GM23248 (cell line): ENCODE data around the gene PEMT. TPM values are rescaled to one million over a fixed set of nuclear protein-coding genes. Genes with fewer than 3 reads are reported as not detected.

Experiments used
- DNase-seq: peaks from one replicate; pipeline ENCODE4 v3.0.0-alpha.2; 2015
- H2AFZ ChIP-seq: fragments of 200-600 bp; sonication (generic); 2 replicates; pipeline ENCODE4 v1.6.1; 2016; ENCODE audit warnings: antibody characterized with exemption
- H3F3A ChIP-seq: fragments of 200-600 bp; sonication (generic); 2 replicates; pipeline ENCODE4 v1.6.1; 2016; ENCODE audit warnings: mild to moderate bottlenecking, antibody characterized with exemption, mixed run types; ENCODE audit not compliant: insufficient read depth
- H3K27ac ChIP-seq: fragments of 200-600 bp; sonication (generic); 2 replicates; pipeline ENCODE4 v1.5.1; 2016; ENCODE audit warnings: mild to moderate bottlenecking
- H3K27me3 ChIP-seq: fragments of 200-600 bp; sonication (generic); replicated peaks from 2 replicates; pipeline ENCODE4 v1.6.1; 2016; ENCODE audit warnings: mild to moderate bottlenecking; ENCODE audit not compliant: insufficient read depth
- H3K36me3 ChIP-seq: fragments of 200-600 bp; sonication (generic); 2 replicates; pipeline ENCODE4 v1.6.1; 2016; ENCODE audit warnings: low read depth, mild to moderate bottlenecking
- H3K4me1 ChIP-seq: fragments of 200-600 bp; sonication (generic); 2 replicates; pipeline ENCODE4 v1.6.1; 2016; ENCODE audit warnings: mild to moderate bottlenecking; ENCODE audit not compliant: insufficient read depth
- H3K4me2 ChIP-seq: fragments of 200-600 bp; sonication (generic); one replicate; pipeline ENCODE4 v1.6.1; 2016; ENCODE audit warnings: mild to moderate bottlenecking; ENCODE audit not compliant: unreplicated experiment
- H3K4me3 ChIP-seq: fragments of 200-600 bp; sonication (generic); 2 replicates; pipeline ENCODE4 v1.5.1; 2016; ENCODE audit warnings: mild to moderate bottlenecking
- H3K79me2 ChIP-seq: fragments of 200-600 bp; sonication (generic); 2 replicates; pipeline ENCODE4 v1.6.1; 2016; ENCODE audit warnings: mild to moderate bottlenecking; ENCODE audit not compliant: insufficient read depth
- H3K9ac ChIP-seq: fragments of 200-600 bp; sonication (generic); 2 replicates; pipeline ENCODE4 v1.6.1; 2016; ENCODE audit warnings: mild to moderate bottlenecking
- H3K9me2 ChIP-seq: fragments of 200-600 bp; sonication (generic); 2 replicates; pipeline ENCODE4 v1.6.1; 2016; ENCODE audit warnings: mixed run types, mild to moderate bottlenecking, moderate library complexity; ENCODE audit not compliant: insufficient read depth
- H3K9me3 ChIP-seq: fragments of 200-600 bp; sonication (generic); one replicate; pipeline ENCODE4 v1.6.1; 2017; ENCODE audit warnings: low read depth
- H4K20me1 ChIP-seq: fragments of 200-600 bp; sonication (generic); 2 replicates; pipeline ENCODE4 v1.6.0; 2016; ENCODE audit not compliant: insufficient read depth
- EZH2 ChIP-seq: fragments of 200-600 bp; sonication (generic); IDR thresholded peaks from 2 replicates; pipeline ENCODE4 v1.6.1; 2018; ENCODE audit warnings: antibody characterized with exemption, mild to moderate bottlenecking; ENCODE audit not compliant: insufficient read depth, poor library complexity, severe bottlenecking
- EZH2phosphoT487 ChIP-seq: fragments of 200-600 bp; sonication (generic); IDR thresholded peaks from 2 replicates; pipeline ENCODE4 v1.6.1; 2018; ENCODE audit warnings: antibody characterized with exemption, moderate library complexity, mild to moderate bottlenecking, low read depth; ENCODE audit not compliant: insufficient read depth
- WGBS, 2 experiments: methylation state at CpG; one replicate each; pipeline ENCODE4 v1.1.6; 2015 to 2017; ENCODE audit warnings: low lambda C conversion rate in 2 of 2, low coverage in 1 of 2; ENCODE audit errors: missing lambda C conversion rate in 2 of 2; 5-methylcytosine and 5-hydroxymethylcytosine counted together
- in situ Hi-C: fragments of 300-500 bp; cut with MboI; formaldehyde crosslinking; loops from 2 replicates; pipeline ENCODE4 v1.15.0; 2020
- polyA plus RNA-seq: library from polyadenylated mRNA; unstranded; fragments of >200 nt; fragmentation: Nextera tagmentation; extraction: Ambion mirVana; gene quantifications from 2 replicates; pipeline ENCODE4 v1.2.1, GENCODE V29; 2016
- total RNA-seq: library from RNA; depleted of rRNA; stranded (reverse); fragments of >200 nt; shearing (Covaris generic); gene quantifications from 2 replicates; pipeline ENCODE4 v1.2.3, GENCODE V29; 2014

Gene PEMT
- total and polyA plus RNA-seq, 2 experiments from 2014 or later, result 62.0 to 68.7 TPM

DNA sequence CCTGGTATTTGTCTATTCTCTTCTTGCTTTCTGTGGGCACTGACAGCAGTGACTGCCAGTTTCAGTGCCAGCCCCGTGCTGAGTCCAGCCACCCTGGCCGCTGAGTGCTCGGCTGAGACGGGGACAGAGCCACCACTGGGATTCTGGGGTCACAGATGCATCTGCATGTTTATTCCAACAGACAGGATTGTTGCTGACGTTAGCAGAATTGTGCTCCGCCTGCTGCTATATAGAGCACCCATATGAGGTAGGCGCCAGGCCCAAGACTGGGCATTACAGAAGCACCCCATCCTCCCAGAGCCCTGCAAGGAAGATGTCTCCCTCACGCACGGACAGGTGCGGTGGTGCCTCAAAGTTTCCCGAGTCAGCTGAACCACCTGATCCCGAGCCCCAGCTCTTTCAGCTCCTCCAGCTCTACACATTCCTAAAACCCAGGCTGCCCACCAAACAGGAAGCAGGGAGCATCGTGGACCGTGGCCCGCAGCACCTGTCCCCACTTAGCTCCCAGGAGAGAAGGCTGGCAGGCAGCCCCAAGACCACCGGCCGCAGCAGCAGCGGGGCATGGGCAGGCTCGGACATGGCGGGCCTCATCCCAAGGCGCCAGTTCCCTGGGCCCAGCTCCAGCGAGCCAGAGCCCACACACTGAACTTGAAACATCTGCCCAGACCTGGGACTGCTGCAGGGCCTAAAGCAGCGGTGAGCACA lies 50.4 kb downstream of the PEMT start:
- TF ChIP-seq EZH2 (no peak), EZH2phosphoT487 (no peak)
- H3K36me3 ChIP-seq, result no peaks in the 10 kb centered on the region
- H3K9me2 ChIP-seq, result no peaks in the 10 kb centered on the region

DNA sequence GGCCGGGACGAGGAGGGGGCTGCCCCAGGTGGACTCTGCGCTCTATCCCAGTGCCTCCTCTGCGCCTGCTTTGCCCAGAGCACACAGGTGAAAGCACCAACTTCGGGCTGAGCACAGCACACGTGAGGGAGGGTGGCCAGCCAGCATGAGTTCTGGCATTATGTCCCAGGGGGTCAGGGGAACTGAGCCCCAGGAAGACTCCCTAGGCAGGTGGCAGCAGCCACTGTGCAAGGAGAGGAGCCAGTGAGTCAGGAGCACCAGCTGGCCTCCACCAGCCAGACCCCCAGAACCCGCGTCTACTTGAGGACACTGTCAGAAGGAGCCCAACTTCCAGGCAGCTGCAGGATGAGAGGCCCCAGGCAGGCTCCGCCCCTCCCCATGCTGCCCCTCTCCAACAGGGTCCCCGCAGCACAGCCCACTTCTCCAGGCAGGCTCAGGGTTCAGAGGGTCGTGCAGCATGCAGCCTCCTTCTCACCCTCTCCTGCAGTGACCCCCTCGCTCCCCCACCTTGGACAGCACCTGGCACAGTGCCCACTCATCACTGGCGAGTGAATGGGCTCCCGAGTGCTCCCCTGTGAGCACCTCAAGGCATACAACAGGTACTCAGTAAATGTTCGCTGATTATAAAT lies 51.1 kb downstream of the PEMT start:
- no peaks in the 10 kb centered on the region for H3K9me2 ChIP-seq
- peaks cover 2% of the 10 kb centered on the region for H3K4me1 ChIP-seq
- H3K4me2 ChIP-seq, result no peak overlapping the region
- H4K20me1 ChIP-seq, result no peaks in the 10 kb centered on the region
- no peak overlapping the region for H3K9ac ChIP-seq
- H3K79me2 ChIP-seq, result no peaks in the 10 kb centered on the region
- no peaks in the 10 kb centered on the region for H3K9me3 ChIP-seq
- no peaks in the 10 kb centered on the region for H3K27me3 ChIP-seq
- H3K27ac ChIP-seq, result no peak overlapping the region
- DNase-seq, result no peak
- TF ChIP-seq EZH2phosphoT487, result no peak
- TF ChIP-seq EZH2, result no peak
- H3K4me3 ChIP-seq, result no peak overlapping the region
- H2AFZ ChIP-seq, result no peak overlapping the region
- no peaks in the 10 kb centered on the region for H3K36me3 ChIP-seq
- in situ Hi-C loops, result no loop called here
- WGBS, 2 experiments, result 75 to 78% methylated on average over 12 to 15 of the region's 15 CpGs
- H3F3A ChIP-seq, result no peaks in the 10 kb centered on the region

More for the DNA sequence above, 50.4 kb downstream of the PEMT start:
- Histone ChIP-seq H3K79me2 (no peaks in the 10 kb centered on the region), H3K27ac (no peak overlapping the region), H3K4me2 (no peak overlapping the region), H3K9me3 (no peaks in the 10 kb centered on the region), H3K27me3 (no peaks in the 10 kb centered on the region), H3K4me3 (no peak overlapping the region), H4K20me1 (no peaks in the 10 kb centered on the region), H3F3A (no peaks in the 10 kb centered on the region), H2AFZ (no peak overlapping the region), H3K9ac (no peak overlapping the region), H3K4me1 (peaks cover 8% of the 10 kb centered on the region)
- DNase-seq, result no peak
- in situ Hi-C loops, result no loop called here
- 81 to 86% methylated on average over 23 of the region's 23 CpGs for WGBS, 2 experiments

DNA sequence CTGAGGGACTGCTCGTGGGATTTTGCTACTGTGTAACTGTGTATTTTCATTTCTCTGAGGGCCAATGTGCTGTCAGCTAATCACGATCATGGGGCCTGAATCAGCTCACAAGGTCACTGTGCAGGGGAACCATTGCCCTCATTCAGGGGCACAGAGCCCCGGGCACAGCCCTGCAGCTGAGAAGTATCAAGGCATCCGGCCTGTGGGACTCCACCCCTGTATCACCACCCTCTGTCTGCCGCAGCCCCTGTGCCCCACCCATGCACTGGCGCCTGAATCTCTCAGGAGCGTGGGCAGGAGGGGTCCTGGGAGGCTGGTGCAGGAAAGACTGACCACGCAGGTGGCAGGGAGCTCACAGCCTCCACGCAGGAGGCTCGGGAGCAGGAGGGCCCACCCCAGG lies 51.9 kb downstream of the PEMT start:
- Histone ChIP-seq H3K79me2 (no peaks in the 10 kb centered on the region), H3K36me3 (no peaks in the 10 kb centered on the region), H3K9me3 (no peaks in the 10 kb centered on the region), H3K4me1 (no peaks in the 10 kb centered on the region), H3K27me3 (no peaks in the 10 kb centered on the region), H3K9me2 (no peaks in the 10 kb centered on the region), H3K4me2 (no peak overlapping the region), H3K9ac (no peak overlapping the region), H3K27ac (no peak overlapping the region), H2AFZ (no peak overlapping the region), H3F3A (no peaks in the 10 kb centered on the region), H3K4me3 (no peak overlapping the region), H4K20me1 (no peaks in the 10 kb centered on the region)
- no peak for DNase-seq
- in situ Hi-C loops, result no loop called here
- 86% methylated on average over 10 of the region's 10 CpGs for WGBS, 2 experiments
- TF ChIP-seq EZH2phosphoT487 (no peak), EZH2 (no peak)

DNA sequence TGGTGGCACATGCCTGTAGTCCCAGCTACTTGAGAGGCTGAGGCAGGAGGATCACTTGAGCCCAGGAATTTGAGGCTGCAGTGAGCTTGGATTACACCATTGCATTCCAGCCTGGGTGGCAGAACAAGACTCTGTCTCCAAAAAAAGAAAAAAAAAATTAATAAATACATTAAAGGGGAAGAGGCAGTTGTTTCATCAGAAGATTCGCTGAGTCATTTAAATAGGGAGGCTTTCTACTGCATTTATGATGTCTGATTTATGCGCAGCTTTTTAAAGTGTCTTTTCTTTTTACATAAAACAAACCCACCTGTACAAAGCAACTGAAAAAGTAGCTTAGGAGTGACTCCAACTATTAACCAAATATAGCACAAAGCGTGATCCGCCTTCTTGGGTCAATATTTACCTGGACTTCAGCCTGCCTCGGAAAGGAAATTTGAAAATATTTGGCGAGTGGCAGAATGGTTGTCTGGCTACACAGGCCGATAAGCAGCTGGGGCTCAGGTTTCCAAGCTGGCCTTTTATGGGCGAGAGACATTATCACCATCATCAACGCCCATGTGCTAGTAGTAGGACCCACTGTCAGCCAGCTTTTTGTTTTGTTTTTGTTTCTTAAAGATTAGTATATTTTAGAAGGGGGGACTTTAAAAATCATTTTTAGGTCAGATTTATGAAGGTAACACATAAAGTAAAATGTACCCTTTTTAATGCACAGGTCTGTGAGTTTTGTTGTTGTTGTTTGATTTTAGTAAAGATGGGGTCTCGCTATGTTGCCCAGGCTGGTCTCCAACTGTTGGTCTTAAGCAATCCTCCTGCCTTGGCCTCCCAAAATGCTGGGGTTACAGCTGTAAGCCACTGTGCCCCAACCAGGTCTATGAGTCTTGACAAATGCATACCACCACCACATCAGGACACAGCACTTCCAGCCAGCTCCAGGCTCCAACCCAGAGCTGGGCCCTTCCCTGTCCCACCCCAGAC lies 52.8 kb downstream of the PEMT start:
- Histone ChIP-seq H3K9me3 (no peaks in the 10 kb centered on the region), H3K4me2 (no peak overlapping the region), H3K36me3 (no peaks in the 10 kb centered on the region), H3K9me2 (no peaks in the 10 kb centered on the region), H3K27me3 (no peaks in the 10 kb centered on the region), H2AFZ (no peak overlapping the region), H3K79me2 (no peaks in the 10 kb centered on the region), H3K9ac (no peak overlapping the region), H3K4me3 (no peak overlapping the region), H3F3A (no peaks in the 10 kb centered on the region), H4K20me1 (no peaks in the 10 kb centered on the region), H3K27ac (no peak overlapping the region), H3K4me1 (no peaks in the 10 kb centered on the region)
- in situ Hi-C loops, result no loop called here
- 97% methylated on average over 10 of the region's 10 CpGs for WGBS, 2 experiments
- DNase-seq, result no peak
- TF ChIP-seq EZH2phosphoT487, result no peak
- TF ChIP-seq EZH2, result no peak
